HG03159 (cell line): ENCODE measurements around the gene FYCO1.

Source experiments
- ATAC-seq: cut with Tn5 transposase; IDR thresholded peaks from one replicate; pipeline ENCODE4 v1.9.1; 2021; ENCODE audit warnings: mild to moderate bottlenecking, moderate library complexity; ENCODE audit not compliant: unreplicated experiment

Gene FYCO1

GRCh38 chr3:45985532-45986302 is 9.9 kb downstream of the FYCO1 start:
- no peak for ATAC-seq

GRCh38 chr3:45984331-45985312 is 11.0 kb downstream of the FYCO1 start:
- no peak for ATAC-seq

- no peak for ATAC-seq
Observed at GRCh38 chr3:45983770-45984169, 11.9 kb downstream of the FYCO1 start.

- ATAC-seq = no peak
Observed at GRCh38 chr3:45981346-45982074, 14.1 kb downstream of the FYCO1 start.

GRCh38 chr3:45980819-45981218 is 14.8 kb downstream of the FYCO1 start:
- no peak for ATAC-seq

GRCh38 chr3:45980229-45980813 is 15.3 kb downstream of the FYCO1 start:
- no peak for ATAC-seq

- no peak for ATAC-seq
Observed at GRCh38 chr3:45979378-45979777, 16.2 kb downstream of the FYCO1 start.

- no peak for ATAC-seq
Observed at GRCh38 chr3:45978006-45978761, 17.4 kb downstream of the FYCO1 start.

- no peak for ATAC-seq
Observed at GRCh38 chr3:45976191-45977091, 19.2 kb downstream of the FYCO1 start.

- ATAC-seq = no peak
Observed at GRCh38 chr3:45975686-45976085, 19.9 kb downstream of the FYCO1 start.

- ATAC-seq = no peak
Observed at GRCh38 chr3:45974686-45975085, 20.9 kb downstream of the FYCO1 start.

- no peak for ATAC-seq
Observed at GRCh38 chr3:45972534-45973402, 22.9 kb downstream of the FYCO1 start.

GRCh38 chr3:45969953-45970352 is 25.7 kb downstream of the FYCO1 start:
- ATAC-seq = no peak

- ATAC-seq = no peak
Observed at GRCh38 chr3:45969116-45969515, 26.5 kb downstream of the FYCO1 start.

GRCh38 chr3:45968706-45969105 is 26.9 kb downstream of the FYCO1 start:
- ATAC-seq = no peak

- ATAC-seq = no peak
Observed at GRCh38 chr3:45968149-45968548, 27.5 kb downstream of the FYCO1 start.

- ATAC-seq = no peak
Observed at GRCh38 chr3:45967724-45968123, 27.9 kb downstream of the FYCO1 start.
